CD4-positive, alpha-beta T cell treated with Interleukin-12 subunit alpha and Interleukin-12 subunit beta, for 1 hour (primary cell): ENCODE data around the gene RRAD.
"Not testable (repeated sequence)": the region's sequence is repeated elsewhere in the genome, so short reads cannot be mapped to it uniquely, and the experiment has no call there.

Experiments
- DNase-seq: peaks from one replicate; pipeline ENCODE4 v3.0.0-alpha.2; 2020

RRAD gene, protein sequence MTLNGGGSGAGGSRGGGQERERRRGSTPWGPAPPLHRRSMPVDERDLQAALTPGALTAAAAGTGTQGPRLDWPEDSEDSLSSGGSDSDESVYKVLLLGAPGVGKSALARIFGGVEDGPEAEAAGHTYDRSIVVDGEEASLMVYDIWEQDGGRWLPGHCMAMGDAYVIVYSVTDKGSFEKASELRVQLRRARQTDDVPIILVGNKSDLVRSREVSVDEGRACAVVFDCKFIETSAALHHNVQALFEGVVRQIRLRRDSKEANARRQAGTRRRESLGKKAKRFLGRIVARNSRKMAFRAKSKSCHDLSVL

DNA sequence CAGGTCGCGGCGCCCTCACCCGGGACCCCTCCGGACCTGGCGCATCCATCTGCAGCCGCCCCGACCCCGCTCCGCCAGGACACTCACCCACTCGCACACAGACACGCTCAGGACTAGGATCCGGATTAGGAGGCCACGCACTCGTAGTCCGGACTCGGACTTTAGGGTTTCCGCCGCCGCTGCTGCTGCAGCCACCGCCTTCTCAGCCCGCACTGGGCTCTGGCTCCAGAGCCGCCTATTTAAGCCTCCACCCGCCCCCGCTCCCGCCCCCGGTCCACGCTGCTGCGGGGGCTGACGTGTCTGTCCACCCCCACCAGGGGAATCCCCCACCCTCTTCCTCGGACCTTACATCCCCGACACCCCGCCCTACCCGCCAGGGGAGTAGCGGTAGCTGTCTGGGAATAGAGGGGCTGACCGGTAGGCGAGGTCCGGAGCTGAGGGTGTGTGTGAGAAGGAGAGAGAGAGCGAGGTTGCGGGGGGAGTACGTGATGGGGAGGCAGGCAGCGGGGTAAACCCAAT lies at the start of gene RRAD:
RRAD (minus strand) TSS at position 214 of the 519 bp plus-strand sequence. CDS start 356 bp downstream, outside the sequence.
- peak; percentile 31 for DNase-seq

GRCh38 chr16:66974932-66975246 lies 49.6 kb upstream of the RRAD start:
- DNase-seq = peak; percentile 69

DNA sequence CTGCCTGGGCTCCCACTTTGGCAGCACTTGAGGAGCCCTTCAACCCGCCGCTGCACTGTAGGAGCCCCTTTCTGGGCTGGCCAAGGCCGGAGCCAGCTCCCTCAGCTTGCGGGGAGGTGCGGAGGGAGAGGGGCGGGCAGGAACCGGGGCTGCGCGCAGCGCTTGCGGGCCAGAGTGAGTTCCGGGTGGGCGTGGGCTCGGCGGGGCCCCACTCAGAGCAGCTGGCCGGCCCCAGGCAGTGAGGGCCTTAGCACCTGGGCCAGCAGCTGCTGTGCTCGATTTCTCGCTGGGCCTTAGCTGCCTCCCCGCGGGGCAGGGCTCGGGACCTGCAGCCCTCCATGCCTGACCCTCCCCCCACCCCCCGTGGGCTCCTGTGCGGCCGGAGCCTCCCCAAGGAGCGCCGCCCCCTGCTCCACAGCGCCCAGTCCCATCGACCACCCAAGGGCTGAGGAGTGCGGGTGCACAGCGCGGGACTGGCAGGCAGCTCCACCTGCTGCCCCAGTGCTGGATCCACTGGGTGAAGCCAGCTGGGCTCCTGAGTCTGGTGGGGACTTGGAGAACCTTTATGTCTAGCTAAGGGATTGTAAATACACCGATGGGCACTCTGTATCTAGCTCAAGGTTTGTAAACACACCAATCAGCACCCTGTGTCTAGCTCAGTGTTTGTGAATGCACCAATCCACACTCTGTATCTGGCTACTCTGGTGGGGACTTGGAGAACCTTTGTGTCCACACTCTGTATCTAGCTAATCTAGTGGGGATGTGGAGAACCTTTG lies 49.0 kb upstream of the RRAD start:
- DNase-seq = not testable (repeated sequence)

GRCh38 chr16:66973716-66974115 lies 48.4 kb upstream of the RRAD start:
- no peak for DNase-seq

GRCh38 chr16:66972983-66973382 lies 47.6 kb upstream of the RRAD start:
- no peak for DNase-seq

DNA sequence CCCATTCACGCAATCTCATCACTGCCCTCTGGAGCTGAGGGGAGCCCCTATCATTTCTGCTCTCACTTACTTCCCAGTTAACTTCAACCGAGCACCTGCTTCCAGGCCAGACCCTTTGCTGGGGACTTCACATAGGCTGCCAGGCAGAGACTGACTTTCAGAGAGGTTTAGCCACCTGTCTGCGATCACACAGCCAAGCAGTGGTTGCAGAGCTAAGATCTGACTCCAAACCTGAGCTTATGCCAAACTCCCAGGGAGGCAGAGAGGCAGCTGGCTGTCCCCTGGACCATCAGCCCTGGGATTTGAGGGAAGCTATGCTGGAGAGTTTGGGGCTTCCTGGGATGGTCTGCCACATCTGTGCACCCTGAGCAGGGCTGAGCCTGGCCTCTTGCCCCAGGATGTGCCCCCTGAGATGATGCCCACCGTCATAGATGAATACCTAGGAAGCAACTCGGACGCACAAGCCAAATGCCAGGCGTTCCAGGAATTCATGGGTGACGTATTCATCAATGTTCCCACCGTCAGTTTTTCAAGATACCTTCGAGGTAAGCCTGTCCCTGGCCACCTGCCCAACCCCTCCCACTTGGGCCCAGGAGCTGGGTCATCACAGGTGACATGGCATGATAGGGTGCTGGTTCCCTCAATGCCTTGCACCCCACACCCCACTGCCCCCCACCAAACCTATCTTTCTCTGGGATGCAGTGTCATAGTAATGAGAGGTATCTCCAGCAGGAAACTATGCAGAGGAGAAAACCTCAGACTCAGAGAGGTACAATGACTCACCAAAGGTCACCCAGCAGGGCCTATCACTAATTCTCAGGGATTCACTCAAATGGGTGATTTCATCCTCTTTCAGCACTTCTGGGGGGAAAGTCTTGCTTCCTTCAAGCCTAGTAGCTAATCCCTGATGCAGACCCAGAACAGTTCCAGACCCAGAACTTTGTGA lies 45.7 kb upstream of the RRAD start:
- DNase-seq = no peak

DNA sequence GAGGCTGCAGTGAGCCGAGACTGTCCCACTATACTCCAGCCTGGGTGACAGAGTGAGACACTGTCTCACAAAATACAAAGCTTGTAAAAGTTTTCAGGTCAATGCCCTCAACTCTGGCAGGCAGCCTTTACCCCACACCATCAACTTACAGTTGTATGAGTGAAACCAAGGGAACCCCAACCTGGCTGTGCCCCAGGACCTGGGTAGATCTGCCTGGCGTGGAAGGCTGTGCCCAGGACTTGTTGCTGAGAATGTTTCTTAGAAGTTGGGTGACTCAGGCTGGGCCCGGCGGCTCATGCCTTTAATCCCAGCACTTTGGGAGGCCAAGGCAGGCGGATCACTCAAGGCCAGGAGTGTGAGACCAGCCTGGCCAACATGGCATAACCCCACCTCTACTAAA lies 43.5 kb upstream of the RRAD start:
- DNase-seq = no peak

DNA sequence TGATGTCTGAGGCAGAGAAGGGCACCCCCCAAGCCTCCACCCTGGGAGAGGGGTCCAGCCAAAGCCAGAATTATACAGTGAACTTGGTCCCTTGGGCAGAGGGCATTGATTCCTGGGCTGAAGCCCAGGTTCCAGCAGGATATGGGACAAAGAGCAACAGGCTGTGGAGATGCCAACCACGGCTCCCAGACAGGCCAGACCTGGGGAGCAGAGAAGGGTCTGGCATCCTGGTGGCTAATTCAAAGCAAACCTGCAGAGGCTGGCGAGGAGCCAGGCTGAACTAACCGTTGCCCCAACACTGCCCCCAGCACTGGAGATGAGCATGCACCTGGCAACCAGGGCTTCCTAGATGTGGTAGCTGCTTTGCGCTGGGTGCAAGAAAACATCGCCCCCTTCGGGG lies 38.7 kb upstream of the RRAD start:
- DNase-seq = no peak

DNA sequence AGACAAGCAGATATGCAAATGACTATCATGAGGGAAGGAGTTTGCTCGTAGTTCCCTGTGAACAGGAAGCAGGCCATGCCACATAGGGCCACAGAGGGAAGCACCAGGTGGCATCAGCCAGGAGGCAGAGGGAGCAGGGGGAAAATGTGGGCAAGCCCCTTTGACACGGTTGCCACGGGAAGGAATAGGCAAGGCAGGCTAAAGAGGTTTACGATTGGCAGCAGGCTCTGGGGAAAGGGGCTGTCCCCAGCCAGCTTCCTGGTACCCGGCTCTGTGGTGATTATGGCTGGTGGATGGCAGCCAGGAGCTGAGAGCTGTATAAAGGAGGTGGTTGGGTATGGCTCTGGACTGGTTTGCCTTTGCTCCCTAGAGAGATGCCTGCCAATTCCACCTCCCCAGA lies 36.6 kb upstream of the RRAD start:
- DNase-seq = no peak

GRCh38 chr16:66961065-66961744 lies 35.9 kb upstream of the RRAD start, which contains the start of gene CES3:
Gene CES3, plus strand, starts transcription at chr16:66961266. Its CDS starts 42 bp downstream, at chr16:66961308.
- DNase-seq = peak; percentile 63

DNA sequence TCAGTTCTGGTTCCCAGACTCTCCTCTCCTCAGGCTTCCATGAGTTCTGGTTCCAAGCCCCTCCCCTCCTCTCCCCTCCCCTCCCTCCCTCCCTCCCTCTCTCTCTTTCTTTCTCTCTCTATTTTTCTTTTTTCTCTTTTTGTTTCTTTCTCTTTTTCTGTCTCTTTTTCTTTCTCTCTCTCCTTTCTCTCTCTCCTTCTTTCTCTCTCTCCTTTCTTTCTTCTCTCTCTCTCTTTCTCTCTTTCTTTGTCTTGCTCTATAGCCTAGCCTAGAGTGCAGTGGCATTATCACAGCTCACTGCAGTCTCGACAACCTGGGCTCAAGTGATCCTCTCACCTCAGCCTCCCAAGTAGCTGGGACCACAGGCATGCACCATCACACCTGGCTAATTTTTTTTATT lies 34.9 kb upstream of the RRAD start:
- no peak for DNase-seq

- DNase-seq = no peak
Observed at GRCh38 chr16:66959704-66960161, 34.4 kb upstream of the RRAD start.

- DNase-seq = no peak
Observed at GRCh38 chr16:66958857-66959703, 33.7 kb upstream of the RRAD start.

- not testable (repeated sequence) for DNase-seq
Observed at GRCh38 chr16:66956154-66956457, 30.8 kb upstream of the RRAD start.

DNA sequence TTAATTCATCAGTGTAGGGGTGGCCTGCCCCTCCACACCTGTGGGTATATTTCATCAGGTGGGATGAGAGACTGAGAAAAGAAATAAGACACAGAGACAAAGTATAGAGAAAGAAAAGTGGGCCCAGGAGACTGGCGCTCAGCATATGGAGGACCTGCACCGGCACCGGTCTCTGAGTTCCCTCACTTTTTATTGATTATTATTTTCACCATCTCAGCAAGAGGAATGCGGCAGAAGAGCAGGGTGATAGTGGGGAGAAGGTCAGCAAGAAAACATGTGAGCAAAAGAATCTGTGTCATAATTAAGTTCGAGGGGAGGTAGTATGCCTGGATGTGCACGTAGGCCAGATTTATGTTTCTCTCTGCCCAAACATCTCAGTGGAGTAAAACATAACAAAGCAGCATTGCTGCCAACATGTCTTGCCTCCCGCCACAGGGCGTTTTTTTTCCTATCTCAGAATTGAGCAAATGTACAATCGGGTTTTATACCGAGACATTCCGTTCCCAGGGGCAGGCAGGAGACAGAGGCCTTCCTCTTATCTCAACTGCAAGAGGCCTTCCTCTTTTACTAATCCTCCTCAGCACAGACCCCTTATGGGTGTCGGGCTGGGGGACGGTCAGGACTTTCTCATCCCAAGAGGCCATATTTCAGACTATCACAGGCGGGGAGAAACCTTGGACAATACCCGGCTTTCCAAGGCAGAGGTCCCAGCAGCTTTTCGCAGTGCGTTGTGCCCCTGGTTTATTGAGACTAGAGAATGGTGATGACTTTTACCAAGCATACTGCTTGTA lies 30.2 kb upstream of the RRAD start:
- not testable (repeated sequence) for DNase-seq

DNA sequence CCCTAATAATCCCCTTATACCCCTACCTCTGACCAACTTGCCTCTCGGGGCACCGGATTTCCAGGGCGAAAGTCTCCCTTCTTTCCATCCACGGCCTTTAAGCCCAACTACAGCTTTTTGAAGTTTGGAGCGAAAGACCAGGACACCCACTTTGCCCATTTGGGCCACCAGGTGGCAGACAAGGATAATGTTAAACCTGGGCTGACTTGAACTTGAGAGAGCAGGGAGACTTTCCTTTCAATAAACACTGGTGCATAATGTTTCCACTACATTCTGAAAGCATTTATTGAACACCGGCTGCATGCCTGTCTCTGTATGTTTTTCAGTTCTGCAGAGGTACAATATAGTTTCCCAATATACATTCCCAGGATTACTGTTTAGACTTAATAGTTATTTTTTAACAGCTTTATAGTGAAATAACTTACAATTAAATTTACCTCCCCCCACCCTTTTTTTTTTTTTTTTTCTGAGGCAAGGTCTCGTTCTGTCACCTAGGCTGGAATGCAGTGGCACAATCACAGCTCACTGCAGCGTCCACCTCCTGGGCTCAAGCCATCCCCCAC lies 28.8 kb upstream of the RRAD start:
- peak; percentile 77 for DNase-seq

DNA sequence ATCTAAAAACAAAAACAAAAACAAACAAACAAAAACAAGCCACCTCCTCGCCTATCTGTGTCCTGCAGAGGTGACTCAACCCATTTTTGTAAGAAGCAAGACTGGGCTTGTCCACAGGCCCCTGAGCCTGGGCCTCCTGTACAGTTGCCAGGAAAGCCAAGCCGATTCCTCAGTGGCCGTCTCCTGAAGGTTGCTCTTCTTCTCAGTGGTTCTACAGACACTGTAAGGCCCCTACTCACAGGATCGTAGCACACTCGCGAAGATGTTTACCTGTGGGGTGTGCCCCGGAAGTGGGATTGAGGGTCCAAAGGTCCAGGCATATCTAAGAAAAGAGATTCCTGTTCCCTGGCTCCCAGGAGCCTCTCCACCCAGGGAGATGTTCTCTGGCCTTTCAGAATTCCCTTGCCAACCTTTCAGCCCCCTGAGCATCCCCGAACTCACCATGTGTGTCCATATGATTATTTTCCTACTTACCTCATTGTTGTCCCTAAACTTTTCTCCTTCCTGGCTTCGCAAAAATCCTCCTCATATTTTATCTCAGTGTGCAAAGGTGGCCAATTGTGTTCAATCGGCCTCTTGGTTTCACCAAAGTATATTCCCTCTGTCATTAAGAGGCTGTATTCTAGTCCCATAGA lies 28.2 kb upstream of the RRAD start:
- no peak for DNase-seq

DNA sequence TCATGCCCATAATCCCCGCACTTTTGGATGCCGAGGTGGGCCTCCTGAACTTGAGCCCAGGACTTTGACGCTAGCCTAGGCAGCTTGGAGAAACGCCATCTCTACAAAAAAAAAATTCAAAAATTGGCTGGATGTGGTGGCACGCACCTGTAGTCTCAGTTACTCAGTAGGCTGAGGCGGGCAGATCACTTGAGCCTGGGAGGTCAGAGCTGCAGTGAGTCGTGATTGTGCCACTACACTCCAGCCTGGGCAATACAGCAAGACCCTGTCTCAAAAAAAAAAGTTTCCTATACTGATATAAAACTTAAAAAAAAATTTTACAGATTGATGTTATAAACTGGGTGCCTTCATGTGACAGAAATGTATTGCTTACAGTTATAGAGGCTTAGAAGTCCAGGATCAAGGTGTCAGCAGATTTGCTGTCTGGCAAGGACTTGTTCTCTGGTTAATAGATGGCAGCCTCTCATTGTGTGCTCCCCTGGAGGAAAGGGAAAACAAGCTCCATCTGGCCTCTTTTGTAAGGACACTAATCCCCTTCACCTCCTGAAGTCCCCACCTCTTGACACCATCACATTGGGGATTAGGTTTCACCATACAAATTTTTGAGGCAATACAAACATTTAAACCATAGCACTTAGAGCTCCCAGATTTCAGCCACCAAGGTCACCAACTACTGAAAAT lies 27.2 kb upstream of the RRAD start:
- no peak for DNase-seq
